ENCODE data around the gene KIF23. TPM values are rescaled to one million over a fixed set of nuclear protein-coding genes. Genes with fewer than 3 reads are reported as not detected.
A peak's percentile ranks its signal among the peaks of the same experiment; 100 is the strongest.

Gene KIF23
- total RNA-seq, 1 donor from 2014 or later = 193 TPM

GRCh38 chr15:69497076-69497475 lies 82.9 kb downstream of the KIF23 start:
- Histone ChIP-seq H3K4me2 (no peak overlapping the region), H3K79me2 (ENCODE audit: low read depth) (no peaks in the 10 kb centered on the region), H3K9ac (no peak overlapping the region), H3K36me3 (no peaks in the 10 kb centered on the region), H3K27me3 (no peaks in the 10 kb centered on the region), H3F3A (ENCODE audit: low read depth) (peaks cover 14% of the 10 kb centered on the region), H3K9me3 (ENCODE audit: low read depth) (no peaks in the 10 kb centered on the region), H3K4me3 (no peak overlapping the region), H4K20me1 (ENCODE audit: low read depth) (no peaks in the 10 kb centered on the region), H2AFZ (replicated peaks) (no peak overlapping the region), H3K27ac (no peak overlapping the region), H3K4me1 (peaks cover 24% of the 10 kb centered on the region)
- Mint-ChIP-seq H3K4me3 (no peak overlapping the region), H3K27ac (no peak overlapping the region), H3K27me3 (ENCODE audit: insufficient read depth, low read depth) (peaks cover 14% of the 10 kb centered on the region), H3K4me1 (peaks cover 37% of the 10 kb centered on the region), H3K36me3 (no peaks in the 10 kb centered on the region), H3K9me3 (no peaks in the 10 kb centered on the region)
- TF ChIP-seq EZH2 (IDR thresholded peaks at IDR 0.05) = no peak
- no peak for TF ChIP-seq CTCF (IDR thresholded peaks at IDR 0.05)
- no peak for TF ChIP-seq EZH2phosphoT487 (IDR thresholded peaks at IDR 0.05)
- no peak for DNase-seq (ENCODE audit: low spot score)

GRCh38 chr15:69497667-69498066 lies 83.5 kb downstream of the KIF23 start:
- TF ChIP-seq EZH2 (IDR thresholded peaks at IDR 0.05) (no peak), CTCF (IDR thresholded peaks at IDR 0.05) (no peak), EZH2phosphoT487 (IDR thresholded peaks at IDR 0.05) (no peak)
- H2AFZ ChIP-seq (replicated peaks) = no peak overlapping the region
- H3K4me3 ChIP-seq = no peak overlapping the region
- H3K4me2 ChIP-seq = no peak overlapping the region
- no peaks in the 10 kb centered on the region for H3K36me3 ChIP-seq
- H3K4me3 Mint-ChIP-seq = no peak overlapping the region
- H3K27me3 ChIP-seq = no peaks in the 10 kb centered on the region
- H3K27ac ChIP-seq = no peak overlapping the region
- H3K9me3 Mint-ChIP-seq = no peaks in the 10 kb centered on the region
- H3K9me3 ChIP-seq (ENCODE audit: low read depth) = no peaks in the 10 kb centered on the region
- no peaks in the 10 kb centered on the region for H3K79me2 ChIP-seq (ENCODE audit: low read depth)
- peaks cover 14% of the 10 kb centered on the region for H3F3A ChIP-seq (ENCODE audit: low read depth)
- H3K9ac ChIP-seq = no peak overlapping the region
- H3K27ac Mint-ChIP-seq = peak overlapping the region; percentile 8
- no peaks in the 10 kb centered on the region for H3K36me3 Mint-ChIP-seq
- no peaks in the 10 kb centered on the region for H4K20me1 ChIP-seq (ENCODE audit: low read depth)
- peaks cover 14% of the 10 kb centered on the region for H3K27me3 Mint-ChIP-seq (ENCODE audit: insufficient read depth, low read depth)
- DNase-seq (ENCODE audit: low spot score) = no peak
- H3K4me1 ChIP-seq = peaks cover 24% of the 10 kb centered on the region
- H3K4me1 Mint-ChIP-seq = peaks cover 37% of the 10 kb centered on the region

Small RNAs within 50 kb of the gene (small RNA-seq; reads per million reads assigned to genes)
- not detected for gene RF00012

Other genes with a start within 250 kb of the KIF23 start
- gene PAQR5, start 115.4 kb upstream of the KIF23 start, total RNA-seq (ENCODE audit: low replicate concordance) = 1.1 and 1.4 TPM in 2 replicates
- 109 and 376 TPM in 2 replicates for gene RPLP1, start 38.5 kb downstream of the KIF23 start, total RNA-seq (ENCODE audit: low replicate concordance)